Gastrocnemius medialis (tissue), 4 donors: Measurements from ENCODE around the gene B4GALT3.

ENCODE experiments used
- POLR2A ChIP-seq, 2 donors: fragments of 450-650 bp; IDR thresholded peaks; one replicate each; pipeline ENCODE4 v1.6.1; 2017; ENCODE audit warnings: antibody characterized with exemption in 2 of 2, mild to moderate bottlenecking in 2 of 2, moderate library complexity in 2 of 2
- TF ChIP-seq, protein P1 (sequence below), 5 experiments: fragments of 450-650 bp in 3 of 5; fragments of 200-600 bp in 2 of 5; sonication (generic) in 2 of 5; IDR thresholded peaks in 4 of 5; conservative IDR thresholded peaks in 1 of 5; 1 replicate in 4 of 5; 2 replicates in 1 of 5; pipeline ENCODE4 v1.5.1; 2016 to 2019; ENCODE audit warnings: antibody characterized with exemption in 5 of 5, mild to moderate bottlenecking in 3 of 5, moderate library complexity in 3 of 5

DNA sequence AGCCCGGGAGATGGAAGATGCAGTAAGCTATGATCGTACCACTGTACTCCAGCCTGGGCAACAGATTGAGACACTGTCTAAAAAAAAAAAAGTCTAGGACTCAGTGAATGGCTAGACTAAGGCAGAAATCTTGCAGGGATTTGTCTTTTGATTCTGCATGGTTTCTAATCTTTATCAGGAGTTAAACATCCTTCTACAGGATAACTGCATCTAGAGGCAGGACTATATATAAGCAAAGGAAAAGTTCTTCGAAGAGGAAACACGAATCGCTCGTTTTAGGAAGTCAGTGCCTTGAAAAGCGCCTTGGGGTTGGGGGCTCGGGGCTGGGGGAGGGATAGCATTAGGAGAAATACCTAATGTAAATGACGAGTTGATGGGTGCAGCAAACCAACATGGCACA is 24.1 kb downstream of the B4GALT3 start:
- TF ChIP-seq, protein P1, sequence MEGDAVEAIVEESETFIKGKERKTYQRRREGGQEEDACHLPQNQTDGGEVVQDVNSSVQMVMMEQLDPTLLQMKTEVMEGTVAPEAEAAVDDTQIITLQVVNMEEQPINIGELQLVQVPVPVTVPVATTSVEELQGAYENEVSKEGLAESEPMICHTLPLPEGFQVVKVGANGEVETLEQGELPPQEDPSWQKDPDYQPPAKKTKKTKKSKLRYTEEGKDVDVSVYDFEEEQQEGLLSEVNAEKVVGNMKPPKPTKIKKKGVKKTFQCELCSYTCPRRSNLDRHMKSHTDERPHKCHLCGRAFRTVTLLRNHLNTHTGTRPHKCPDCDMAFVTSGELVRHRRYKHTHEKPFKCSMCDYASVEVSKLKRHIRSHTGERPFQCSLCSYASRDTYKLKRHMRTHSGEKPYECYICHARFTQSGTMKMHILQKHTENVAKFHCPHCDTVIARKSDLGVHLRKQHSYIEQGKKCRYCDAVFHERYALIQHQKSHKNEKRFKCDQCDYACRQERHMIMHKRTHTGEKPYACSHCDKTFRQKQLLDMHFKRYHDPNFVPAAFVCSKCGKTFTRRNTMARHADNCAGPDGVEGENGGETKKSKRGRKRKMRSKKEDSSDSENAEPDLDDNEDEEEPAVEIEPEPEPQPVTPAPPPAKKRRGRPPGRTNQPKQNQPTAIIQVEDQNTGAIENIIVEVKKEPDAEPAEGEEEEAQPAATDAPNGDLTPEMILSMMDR (IDR thresholded peaks at IDR 0.05 in 4 of 5, conservative IDR thresholded peaks at IDR 0.05 in 1 of 5) = no peak
- no peak for TF ChIP-seq POLR2A (IDR thresholded peaks at IDR 0.05)
